Measurements from ENCODE around the gene PCYOX1L.
A peak's percentile ranks its signal among the peaks of the same experiment; 100 is the strongest.

Gene PCYOX1L

GRCh38 chr5:149337736-149338135 lies 20.1 kb upstream of the PCYOX1L start:
- no peak for DNase-seq (ENCODE audit: low read depth)

GRCh38 chr5:149338364-149338763 lies 19.5 kb upstream of the PCYOX1L start:
- no peak for DNase-seq (ENCODE audit: low read depth)

GRCh38 chr5:149340920-149341319 lies 16.9 kb upstream of the PCYOX1L start:
- no peak for DNase-seq (ENCODE audit: low read depth)

GRCh38 chr5:149341876-149342275 lies 16.0 kb upstream of the PCYOX1L start:
- no peak for DNase-seq (ENCODE audit: low read depth)

- DNase-seq (ENCODE audit: low read depth): no peak
Observed at GRCh38 chr5:149344151-149344550, 13.7 kb upstream of the PCYOX1L start.

- peak; percentile 86 for DNase-seq (ENCODE audit: low read depth)
Observed at GRCh38 chr5:149345147-149345891, 12.5 kb upstream of the PCYOX1L start, which contains the start of gene GRPEL2. TSS of gene GRPEL2 (plus strand) at chr5:149345499. CDS start at chr5:149345540, 41 bp downstream.

GRCh38 chr5:149345892-149346222 lies 12.0 kb upstream of the PCYOX1L start:
- DNase-seq (ENCODE audit: low read depth): no peak

GRCh38 chr5:149348518-149348917 lies 9.3 kb upstream of the PCYOX1L start:
- no peak for DNase-seq (ENCODE audit: low read depth)

GRCh38 chr5:149349382-149349781 lies 8.5 kb upstream of the PCYOX1L start:
- no peak for DNase-seq (ENCODE audit: low read depth)

GRCh38 chr5:149352169-149352568 lies 5.7 kb upstream of the PCYOX1L start:
- DNase-seq (ENCODE audit: low read depth): no peak

- no peak for DNase-seq (ENCODE audit: low read depth)
Observed at GRCh38 chr5:149353911-149354310, 3.9 kb upstream of the PCYOX1L start.

- DNase-seq (ENCODE audit: low read depth): no peak
Observed at GRCh38 chr5:149355688-149356087, 2.2 kb upstream of the PCYOX1L start.

- DNase-seq (ENCODE audit: low read depth): no peak
Observed at GRCh38 chr5:149356391-149356790, 1.5 kb upstream of the PCYOX1L start.

- no peak for DNase-seq (ENCODE audit: low read depth)
Observed at GRCh38 chr5:149358294-149358651, 427 bp downstream of the PCYOX1L start.

- DNase-seq (ENCODE audit: low read depth): no peak
Observed at GRCh38 chr5:149358868-149359495, 1.1 kb downstream of the PCYOX1L start.

- DNase-seq (ENCODE audit: low read depth): no peak
Observed at GRCh38 chr5:149360272-149360671, 2.4 kb downstream of the PCYOX1L start.

- no peak for DNase-seq (ENCODE audit: low read depth)
Observed at GRCh38 chr5:149362541-149362940, 4.7 kb downstream of the PCYOX1L start.

- DNase-seq (ENCODE audit: low read depth): no peak
Observed at GRCh38 chr5:149363358-149363757, 5.5 kb downstream of the PCYOX1L start.

GRCh38 chr5:149363936-149364335 lies 6.1 kb downstream of the PCYOX1L start:
- DNase-seq (ENCODE audit: low read depth): no peak

- DNase-seq (ENCODE audit: low read depth): no peak
Observed at GRCh38 chr5:149364719-149365118, 6.9 kb downstream of the PCYOX1L start.

GRCh38 chr5:149365418-149365817 lies 7.6 kb downstream of the PCYOX1L start:
- no peak for DNase-seq (ENCODE audit: low read depth)

GRCh38 chr5:149366169-149366729 lies 8.4 kb downstream of the PCYOX1L start:
- no peak for DNase-seq (ENCODE audit: low read depth)

- no peak for DNase-seq (ENCODE audit: low read depth)
Observed at GRCh38 chr5:149367249-149367971, 9.6 kb downstream of the PCYOX1L start.

Data from non-pigmented ciliary epithelial cell (primary cell).